Measurements from ENCODE around the gene DNAAF5.

DNAAF5 gene

GRCh38 chr7:833601-834258, 107.2 kb downstream of the DNAAF5 start:
- H3K4me3 ChIP-seq (ENCODE audit: low read depth, low read length) = no peak overlapping the region
- no peak for TF ChIP-seq CTCF (IDR thresholded peaks at IDR 0.05; ENCODE audit: low read depth, low read length, missing control alignments)
- in situ Hi-C loops (cut with HindIII; ENCODE audit: low sequenced_read_pairs) = no loop called here
- DNase-seq (ENCODE audit: low read depth) = no peak

GRCh38 chr7:834277-834676, 107.8 kb downstream of the DNAAF5 start:
- no peak for DNase-seq (ENCODE audit: low read depth)
- TF ChIP-seq CTCF (IDR thresholded peaks at IDR 0.05; ENCODE audit: low read depth, low read length, missing control alignments) = no peak
- in situ Hi-C loops (cut with HindIII; ENCODE audit: low sequenced_read_pairs) = no loop called here
- H3K4me3 ChIP-seq (ENCODE audit: low read depth, low read length) = no peak overlapping the region

GRCh38 chr7:835021-835420, 108.5 kb downstream of the DNAAF5 start:
- no peak for DNase-seq (ENCODE audit: low read depth)
- TF ChIP-seq CTCF (IDR thresholded peaks at IDR 0.05; ENCODE audit: low read depth, low read length, missing control alignments) = no peak
- in situ Hi-C loops (cut with HindIII; ENCODE audit: low sequenced_read_pairs) = no loop called here
- no peak overlapping the region for H3K4me3 ChIP-seq (ENCODE audit: low read depth, low read length)

GRCh38 chr7:835485-836401, 109.2 kb downstream of the DNAAF5 start:
- DNase-seq (ENCODE audit: low read depth) = no peak
- in situ Hi-C loops (cut with HindIII; ENCODE audit: low sequenced_read_pairs) = no loop called here
- no peak overlapping the region for H3K4me3 ChIP-seq (ENCODE audit: low read depth, low read length)
- TF ChIP-seq CTCF (IDR thresholded peaks at IDR 0.05; ENCODE audit: low read depth, low read length, missing control alignments) = no peak
